ENCODE data around the gene NEO1.

NEO1 gene

DNA sequence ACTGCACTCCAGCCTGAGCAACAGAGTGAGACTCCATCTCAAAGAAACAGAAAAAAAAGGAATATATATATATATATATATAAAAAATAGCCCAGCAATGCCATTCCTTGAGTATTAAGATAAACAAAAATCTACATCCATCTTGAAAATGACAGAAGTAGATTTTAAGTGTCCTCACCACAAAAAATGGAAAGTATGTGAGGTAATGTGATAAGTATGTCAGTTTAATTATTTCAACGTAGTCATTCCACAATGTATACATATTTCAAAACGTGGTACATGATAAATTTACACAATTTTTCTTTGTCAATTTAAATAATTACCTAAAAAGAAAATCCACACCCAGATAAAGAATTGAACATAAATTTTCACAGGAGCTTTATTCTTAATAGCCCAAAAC, 261.6 kb downstream of the NEO1 start:
- Histone ChIP-seq H3K4me1 (ENCODE audit: insufficient read depth, low read length) (no peaks in the 10 kb centered on the region), H3K79me2 (ENCODE audit: insufficient read depth, low read length) (no peaks in the 10 kb centered on the region), H3K36me3 (ENCODE audit: insufficient read depth, low read length) (no peaks in the 10 kb centered on the region), H4K20me1 (ENCODE audit: insufficient read depth, low read length) (no peaks in the 10 kb centered on the region), H2AFZ (ENCODE audit: low read depth, low read length) (no peak overlapping the region), H3K4me2 (ENCODE audit: insufficient read depth, low read length) (no peak overlapping the region), H3K27ac (ENCODE audit: low read length) (no peak overlapping the region), H3K9me3 (ENCODE audit: insufficient read depth, low read length, severe bottlenecking) (no peaks in the 10 kb centered on the region), H3K9ac (ENCODE audit: low read depth, low read length) (no peak overlapping the region), H3K27me3 (ENCODE audit: insufficient read depth, low read length, poor library complexity) (no peaks in the 10 kb centered on the region), H3K4me3 (ENCODE audit: low read depth in 1 of 2, low read length in 2 of 2) (no peak overlapping the region)
- no peak for DNase-seq
- no peak for ATAC-seq (ENCODE audit: insufficient read depth, low read depth)
- TF ChIP-seq, protein P1, sequence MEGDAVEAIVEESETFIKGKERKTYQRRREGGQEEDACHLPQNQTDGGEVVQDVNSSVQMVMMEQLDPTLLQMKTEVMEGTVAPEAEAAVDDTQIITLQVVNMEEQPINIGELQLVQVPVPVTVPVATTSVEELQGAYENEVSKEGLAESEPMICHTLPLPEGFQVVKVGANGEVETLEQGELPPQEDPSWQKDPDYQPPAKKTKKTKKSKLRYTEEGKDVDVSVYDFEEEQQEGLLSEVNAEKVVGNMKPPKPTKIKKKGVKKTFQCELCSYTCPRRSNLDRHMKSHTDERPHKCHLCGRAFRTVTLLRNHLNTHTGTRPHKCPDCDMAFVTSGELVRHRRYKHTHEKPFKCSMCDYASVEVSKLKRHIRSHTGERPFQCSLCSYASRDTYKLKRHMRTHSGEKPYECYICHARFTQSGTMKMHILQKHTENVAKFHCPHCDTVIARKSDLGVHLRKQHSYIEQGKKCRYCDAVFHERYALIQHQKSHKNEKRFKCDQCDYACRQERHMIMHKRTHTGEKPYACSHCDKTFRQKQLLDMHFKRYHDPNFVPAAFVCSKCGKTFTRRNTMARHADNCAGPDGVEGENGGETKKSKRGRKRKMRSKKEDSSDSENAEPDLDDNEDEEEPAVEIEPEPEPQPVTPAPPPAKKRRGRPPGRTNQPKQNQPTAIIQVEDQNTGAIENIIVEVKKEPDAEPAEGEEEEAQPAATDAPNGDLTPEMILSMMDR (IDR thresholded peaks at IDR 0.05; ENCODE audit: borderline replicate concordance, extremely low read depth, low read length, poor library complexity, severe bottlenecking) = no peak
- no peak for TF ChIP-seq EZH2 (IDR thresholded peaks at IDR 0.05; ENCODE audit: borderline replicate concordance, low read depth, low read length, severe bottlenecking)

- Histone ChIP-seq H2AFZ (ENCODE audit: low read depth, low read length) (no peak overlapping the region), H3K27ac (ENCODE audit: low read length) (no peak overlapping the region), H3K79me2 (ENCODE audit: insufficient read depth, low read length) (no peaks in the 10 kb centered on the region), H3K9ac (ENCODE audit: low read depth, low read length) (no peak overlapping the region), H3K27me3 (ENCODE audit: insufficient read depth, low read length, poor library complexity) (no peaks in the 10 kb centered on the region), H3K9me3 (ENCODE audit: insufficient read depth, low read length, severe bottlenecking) (no peaks in the 10 kb centered on the region), H3K4me1 (ENCODE audit: insufficient read depth, low read length) (no peaks in the 10 kb centered on the region), H4K20me1 (ENCODE audit: insufficient read depth, low read length) (no peaks in the 10 kb centered on the region), H3K4me3 (ENCODE audit: low read depth in 1 of 2, low read length in 2 of 2) (no peak overlapping the region), H3K4me2 (ENCODE audit: insufficient read depth, low read length) (no peak overlapping the region), H3K36me3 (ENCODE audit: insufficient read depth, low read length) (no peaks in the 10 kb centered on the region)
- TF ChIP-seq, protein P1 (IDR thresholded peaks at IDR 0.05; ENCODE audit: borderline replicate concordance, extremely low read depth, low read length, poor library complexity, severe bottlenecking) = no peak
- no peak for TF ChIP-seq EZH2 (IDR thresholded peaks at IDR 0.05; ENCODE audit: borderline replicate concordance, low read depth, low read length, severe bottlenecking)
- DNase-seq (no peak), ATAC-seq (ENCODE audit: insufficient read depth, low read depth) (no peak)
These were observed 265.6 kb downstream of the NEO1 start for GRCh38 chr15:73317651-73318462.

DNA sequence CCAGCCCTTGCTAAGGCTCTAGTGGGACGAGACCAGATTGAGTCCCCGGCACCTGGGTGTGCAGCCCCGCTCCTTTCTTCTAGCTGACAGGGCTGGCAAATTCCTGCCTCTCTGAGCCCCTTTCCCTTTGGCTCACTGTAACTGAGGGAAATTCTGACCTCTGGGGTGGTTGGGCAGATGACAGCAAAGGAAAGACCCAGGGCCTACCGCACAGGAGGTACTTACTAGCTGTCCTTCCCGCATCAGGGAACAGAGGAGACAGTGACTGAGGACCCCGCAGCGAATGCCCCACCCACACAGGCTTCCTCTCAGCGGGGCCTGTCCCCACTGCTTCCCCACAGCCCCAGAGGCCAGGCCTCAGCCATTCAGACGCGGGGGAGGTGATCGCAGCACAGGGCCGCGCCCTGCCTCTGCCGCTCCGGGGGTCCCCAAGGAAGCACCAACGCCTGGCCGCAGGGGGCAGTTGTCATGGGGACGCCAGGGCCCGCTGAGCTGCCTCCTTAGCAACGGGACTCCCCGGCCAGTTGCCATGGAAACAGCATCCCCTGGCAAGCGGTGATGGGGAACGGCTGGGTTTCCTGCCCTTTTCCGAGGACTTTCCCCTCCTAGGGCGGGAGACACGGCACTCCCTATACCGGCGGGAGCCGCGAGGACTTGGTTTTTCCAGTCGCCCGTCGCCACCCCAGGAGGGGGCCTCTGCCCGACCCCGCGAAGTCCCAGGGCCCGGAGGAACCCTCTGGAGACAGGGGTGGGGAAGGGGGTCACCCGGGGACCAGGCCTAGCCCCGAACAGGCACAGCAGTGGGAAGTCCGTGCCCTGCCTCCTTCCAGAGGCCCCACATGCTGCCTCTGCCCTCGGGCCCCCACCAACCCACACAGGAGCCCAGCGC, 266.4 kb downstream of the NEO1 start:
- Histone ChIP-seq H3K4me1 (ENCODE audit: insufficient read depth, low read length) (no peaks in the 10 kb centered on the region), H3K27me3 (ENCODE audit: insufficient read depth, low read length, poor library complexity) (no peaks in the 10 kb centered on the region), H3K4me3 (ENCODE audit: low read depth in 1 of 2, low read length in 2 of 2) (no peak overlapping the region), H3K9ac (ENCODE audit: low read depth, low read length) (no peak overlapping the region), H3K79me2 (ENCODE audit: insufficient read depth, low read length) (no peaks in the 10 kb centered on the region), H3K9me3 (ENCODE audit: insufficient read depth, low read length, severe bottlenecking) (no peaks in the 10 kb centered on the region), H3K36me3 (ENCODE audit: insufficient read depth, low read length) (no peaks in the 10 kb centered on the region), H2AFZ (ENCODE audit: low read depth, low read length) (no peak overlapping the region), H3K27ac (ENCODE audit: low read length) (no peak overlapping the region), H4K20me1 (ENCODE audit: insufficient read depth, low read length) (no peaks in the 10 kb centered on the region), H3K4me2 (ENCODE audit: insufficient read depth, low read length) (no peak overlapping the region)
- TF ChIP-seq, protein P1 (IDR thresholded peaks at IDR 0.05; ENCODE audit: borderline replicate concordance, extremely low read depth, low read length, poor library complexity, severe bottlenecking) = no peak
- no peak for TF ChIP-seq EZH2 (IDR thresholded peaks at IDR 0.05; ENCODE audit: borderline replicate concordance, low read depth, low read length, severe bottlenecking)
- DNase-seq (no peak), ATAC-seq (ENCODE audit: insufficient read depth, low read depth) (no peak)
